PFSK-1 (cell line): ENCODE data around the gene TENT4A.

Experiments used
- POLR2AphosphoS5 ChIP-seq: IDR thresholded peaks from 2 replicates; pipeline ENCODE4 v1.6.1; 2012; ENCODE audit warnings: low read depth, mild to moderate bottlenecking, control low read depth, low read length, moderate library complexity
- REST ChIP-seq, 2 experiments: IDR thresholded peaks; 2 replicates each; pipeline versions ENCODE4 v1.6.1 to v1.8.0; 2011 to 2012; ENCODE audit warnings: low read depth in 2 of 2, low read length in 2 of 2, control low read depth in 1 of 2, inconsistent platforms in 1 of 2, mild to moderate bottlenecking in 1 of 2, moderate library complexity in 1 of 2; ENCODE audit not compliant: insufficient read depth in 1 of 2
- SIN3A ChIP-seq: IDR thresholded peaks from 2 replicates; pipeline ENCODE4 v1.6.1; 2012; ENCODE audit warnings: mild to moderate bottlenecking, low read length, moderate library complexity, borderline replicate concordance; ENCODE audit not compliant: insufficient read depth
- TAF1 ChIP-seq: IDR thresholded peaks from 2 replicates; pipeline ENCODE4 v1.6.1; 2012; ENCODE audit warnings: low read length, control low read depth, borderline replicate concordance; ENCODE audit not compliant: insufficient read depth

GRCh38 chr5:6667648-6668047 lies 45.6 kb upstream of the TENT4A start:
- TF ChIP-seq POLR2AphosphoS5 (no peak), REST (IDR thresholded peaks at IDR 0.05; ENCODE audit: insufficient read depth in 1 of 2, low read depth in 2 of 2, low read length in 2 of 2) (no peak), TAF1 (no peak), SIN3A (no peak)
